GM12864 (cell line): ENCODE results near the gene CELF1.
"Not testable (repeated sequence)": the region's sequence is repeated elsewhere in the genome, so short reads cannot be mapped to it uniquely, and the experiment has no call there.

ENCODE experiments used
- DNase-seq: peaks from one replicate; pipeline ENCODE4 v3.0.0-alpha.2; 2011; ENCODE audit warnings: low read depth
- H3K4me3 ChIP-seq: 2 replicates; pipeline ENCODE4 v1.5.1; 2011; ENCODE audit warnings: mild to moderate bottlenecking, low read depth, low read length, control low read depth
- CTCF ChIP-seq: IDR thresholded peaks from 2 replicates; pipeline ENCODE4 v1.5.1; 2011; ENCODE audit warnings: low read depth, mild to moderate bottlenecking, moderate library complexity, low read length, control low read depth, inconsistent platforms; ENCODE audit errors: missing control alignments

Gene CELF1

GRCh38 chr11:47552056-47552565 is 821 bp downstream of the CELF1 start:
- TF ChIP-seq CTCF = no peak
- H3K4me3 ChIP-seq = peak overlapping the region; percentile 96
- DNase-seq = no peak

GRCh38 chr11:47551086-47551485 is 1.8 kb downstream of the CELF1 start:
- DNase-seq = peak; percentile 29
- H3K4me3 ChIP-seq = peak overlapping the region; percentile 96

GRCh38 chr11:47550288-47551047 is 2.5 kb downstream of the CELF1 start:
- DNase-seq = no peak
- H3K4me3 ChIP-seq = peak overlapping the region; percentile 96; the same call in 1 of the 2 replicates
- TF ChIP-seq CTCF = no peak

More at GRCh38 chr11:47551086-47551485, 1.8 kb downstream of the CELF1 start:
- TF ChIP-seq CTCF = peak; percentile 67

- not testable (repeated sequence) for DNase-seq
Measured at GRCh38 chr11:47546274-47546673, 6.7 kb downstream of the CELF1 start.

GRCh38 chr11:47545298-47545697 is 7.6 kb downstream of the CELF1 start:
- no peak for DNase-seq
- no peak overlapping the region for H3K4me3 ChIP-seq
- no peak for TF ChIP-seq CTCF

More at GRCh38 chr11:47546274-47546673, 6.7 kb downstream of the CELF1 start:
- H3K4me3 ChIP-seq = not testable (repeated sequence)

GRCh38 chr11:47541070-47541469 is 11.9 kb downstream of the CELF1 start:
- DNase-seq = no peak
- H3K4me3 ChIP-seq = no peak overlapping the region
- no peak for TF ChIP-seq CTCF

GRCh38 chr11:47539681-47540039 is 13.3 kb downstream of the CELF1 start:
- no peak overlapping the region for H3K4me3 ChIP-seq
- DNase-seq = no peak
- TF ChIP-seq CTCF = no peak
